ENCODE data around the gene PDAP1. TPM values are rescaled to one million over a fixed set of nuclear protein-coding genes. Genes with fewer than 3 reads are reported as not detected.

Gene PDAP1
- total and polyA plus RNA-seq, 2 of the 8 experiments (the other 6 are each of a cell fraction or from before 2014, with no cell fraction given) = 26.6 to 169 TPM

GRCh38 chr7:99368750-99369389 lies 39.5 kb downstream of the PDAP1 start (continued):
- no peak for TF ChIP-seq CHD7 (IDR thresholded peaks at IDR 0.05; ENCODE audit: insufficient replicate concordance, low read length)
- no peak for TF ChIP-seq YY1 (IDR thresholded peaks at IDR 0.05; ENCODE audit: low read depth, low read length)
- TF ChIP-seq SRF (IDR thresholded peaks at IDR 0.05; ENCODE audit: low read depth, low read length) = no peak
- TF ChIP-seq SP4 (IDR thresholded peaks at IDR 0.05; ENCODE audit: low read length) = no peak
- no peak for TF ChIP-seq USF2 (IDR thresholded peaks at IDR 0.05; ENCODE audit: low read length)
- no peak for TF ChIP-seq KDM5A (IDR thresholded peaks at IDR 0.05; ENCODE audit: low read length)
- TF ChIP-seq CHD1 (IDR thresholded peaks at IDR 0.05; ENCODE audit: low read depth, low read length) = no peak
- no peak for TF ChIP-seq CBX5 (IDR thresholded peaks at IDR 0.05; ENCODE audit: low read depth, low read length)
- no peak for TF ChIP-seq TEAD4 (IDR thresholded peaks at IDR 0.05; ENCODE audit: low read depth, low read length)
- TF ChIP-seq EZH2 (IDR thresholded peaks at IDR 0.05; ENCODE audit: low read depth, low read length, severe bottlenecking) = no peak
- no peak for TF ChIP-seq BRCA1 (IDR thresholded peaks at IDR 0.05; ENCODE audit: low read depth, low read length)
